Naive thymus-derived CD8-positive, alpha-beta T cell (primary cell): ENCODE data around the gene LARP4. TPM values are rescaled to one million over a fixed set of nuclear protein-coding genes. Genes with fewer than 3 reads are reported as not detected.
"Not testable (repeated sequence)": the region's sequence is repeated elsewhere in the genome, so short reads cannot be mapped to it uniquely, and the experiment has no call there.

Source experiments
- ATAC-seq, 2 donors: fragments of 150-1000 bp; cut with Tn5 transposase in 1 of 2; sonication (Bioruptor Pico), chemical (Tn5 transposase) in 1 of 2; 1 replicate in 1 of 2; 2 replicates in 1 of 2; pipeline ENCODE4 v1.10.0; 2021; ENCODE audit warnings: mild to moderate bottlenecking in 2 of 2, moderate library complexity in 2 of 2
- POLR2A ChIA-PET: fragments of 350-600 bp; sonication (Branson Sonifier 250); formaldehyde crosslinking; loops from one replicate; lab custom pipeline; 2021; ENCODE audit warnings: antibody characterized with exemption; lab: Charles Lee
- DNase-seq, 10 donors: peaks; one replicate each; pipeline versions ENCODE4 v3.0.0 to v3.0.0-alpha.2; 2020 to 2022
- H3K27ac Mint-ChIP-seq, 10 donors: one replicate each; pipeline ENCODE4 v1.8.0; 2020 to 2022; ENCODE audit warnings: mild to moderate bottlenecking in 10 of 10, mixed read lengths in 10 of 10, moderate library complexity in 4 of 10, inconsistent platforms in 1 of 10
- H3K27me3 Mint-ChIP-seq, 5 donors: one replicate each; pipeline ENCODE4 v1.8.0; 2021 to 2022; ENCODE audit warnings: mixed read lengths in 5 of 5
- H3K36me3 Mint-ChIP-seq, 3 donors: one replicate each; pipeline ENCODE4 v1.8.0; 2020 to 2022; ENCODE audit warnings: mixed read lengths in 3 of 3, mild to moderate bottlenecking in 2 of 3, inconsistent platforms in 1 of 3
- H3K4me1 Mint-ChIP-seq, 4 donors: one replicate each; pipeline ENCODE4 v1.8.0; 2021 to 2022; ENCODE audit warnings: mixed read lengths in 4 of 4
- H3K4me3 Mint-ChIP-seq, 10 donors: one replicate each; pipeline ENCODE4 v1.8.0; 2020 to 2022; ENCODE audit warnings: mild to moderate bottlenecking in 10 of 10, mixed read lengths in 10 of 10, moderate library complexity in 6 of 10, inconsistent platforms in 1 of 10
- H3K9me3 Mint-ChIP-seq, 9 donors: one replicate each; pipeline ENCODE4 v1.8.0; 2020 to 2022; ENCODE audit warnings: mixed read lengths in 9 of 9, mild to moderate bottlenecking in 3 of 9, inconsistent platforms in 1 of 9, moderate library complexity in 1 of 9
- polyA plus RNA-seq, 3 donors: library from polyadenylated mRNA; unstranded; fragments of 300-500 nt; fragmentation: Illumina TruSeq; gene quantifications; one replicate each; pipeline ENCODE4 v1.2.3, GENCODE V29; 2021
- total RNA-seq, 8 experiments: library from RNA in 2 of 8; stranded (reverse) in 2 of 8; gene quantifications; one replicate each; pipeline ENCODE4 v1.2.3 and lab custom pipeline; 2021 to 2026

The LARP4 gene
- total and polyA plus RNA-seq, 5 experiments from 2014 or later, result 14.9 to 44.1 (median 16.7) TPM

- H3K4me1 Mint-ChIP-seq, result peaks cover 0 to 1% (median 0%) of the 10 kb centered on the region in 4 donors
- POLR2A ChIA-PET, result interaction anchor here (0.7 kb wide), 1 partner anchor 75 kb away, joined by 3 read pairs; no protein-coding TSS in a partner anchor
- H3K27ac Mint-ChIP-seq, result no peak overlapping the region
- no peak overlapping the region for H3K4me3 Mint-ChIP-seq
- ATAC-seq, result no peak
- DNase-seq, result no peak
- H3K36me3 Mint-ChIP-seq, result no peaks in the 10 kb centered on the region
- no peaks in the 10 kb centered on the region for H3K9me3 Mint-ChIP-seq
- H3K27me3 Mint-ChIP-seq, result no peaks in the 10 kb centered on the region
These were observed 19.8 kb upstream of the LARP4 start for GRCh38 chr12:50380761-50381325.

- no peaks in the 10 kb centered on the region for H3K36me3 Mint-ChIP-seq
- POLR2A ChIA-PET, result no interaction called here
- H3K9me3 Mint-ChIP-seq, result no peaks in the 10 kb centered on the region
- H3K27ac Mint-ChIP-seq, result no peak overlapping the region
- DNase-seq, result no peak
- no peaks in the 10 kb centered on the region for H3K27me3 Mint-ChIP-seq
- ATAC-seq, result no peak
- no peak overlapping the region for H3K4me3 Mint-ChIP-seq
- H3K4me1 Mint-ChIP-seq, result no peaks in the 10 kb centered on the region
These were observed 13.2 kb upstream of the LARP4 start for GRCh38 chr12:50387487-50387886.

- H3K4me3 Mint-ChIP-seq, result no peak overlapping the region
- POLR2A ChIA-PET, result no interaction called here
- H3K9me3 Mint-ChIP-seq, result no peaks in the 10 kb centered on the region
- no peak overlapping the region for H3K27ac Mint-ChIP-seq
- no peaks in the 10 kb centered on the region for H3K27me3 Mint-ChIP-seq
- ATAC-seq, result no peak
- no peaks in the 10 kb centered on the region for H3K4me1 Mint-ChIP-seq
- H3K36me3 Mint-ChIP-seq, result no peaks in the 10 kb centered on the region
- DNase-seq, result no peak
These were observed 12.7 kb upstream of the LARP4 start for GRCh38 chr12:50387972-50388478.

GRCh38 chr12:50388793-50389192, 11.9 kb upstream of the LARP4 start:
- H3K4me1 Mint-ChIP-seq, H3K4me3 Mint-ChIP-seq, DNase-seq: not testable (repeated sequence)

GRCh38 chr12:50390316-50390741, 10.4 kb upstream of the LARP4 start:
- Mint-ChIP-seq H3K9me3 (no peaks in the 10 kb centered on the region), H3K36me3 (no peaks in the 10 kb centered on the region), H3K4me3 (no peak overlapping the region), H3K4me1 (no peaks in the 10 kb centered on the region), H3K27me3 (peaks cover 0 to 1% (median 0%) of the 10 kb centered on the region in 5 donors), H3K27ac (no peak overlapping the region)
- ATAC-seq, result no peak
- POLR2A ChIA-PET, result no interaction called here
- DNase-seq, result no peak

More at GRCh38 chr12:50388793-50389192, 11.9 kb upstream of the LARP4 start:
- H3K27ac Mint-ChIP-seq, result peak overlapping the region in 1 of 10 donors; percentile 33
- ATAC-seq, POLR2A ChIA-PET, H3K36me3 Mint-ChIP-seq, H3K9me3 Mint-ChIP-seq, H3K27me3 Mint-ChIP-seq: not testable (repeated sequence)

GRCh38 chr12:50394469-50395029, 6.1 kb upstream of the LARP4 start:
- peaks cover 0 to 11% (median 2%) of the 10 kb centered on the region in 5 donors for H3K27me3 Mint-ChIP-seq
- POLR2A ChIA-PET, result no interaction called here
- no peaks in the 10 kb centered on the region for H3K4me1 Mint-ChIP-seq
- DNase-seq (no peak), ATAC-seq (no peak)
- no peak overlapping the region for H3K27ac Mint-ChIP-seq
- H3K4me3 Mint-ChIP-seq, result no peak overlapping the region
- H3K9me3 Mint-ChIP-seq, result no peaks in the 10 kb centered on the region
- H3K36me3 Mint-ChIP-seq, result peaks cover 0 to 5% (median 0%) of the 10 kb centered on the region in 3 donors

GRCh38 chr12:50397117-50397650, 3.5 kb upstream of the LARP4 start:
- peak overlapping the region in 1 of 10 donors; percentile 15 for H3K27ac Mint-ChIP-seq
- no peak for DNase-seq
- peaks cover 0 to 5% (median 0%) of the 10 kb centered on the region in 3 donors for H3K36me3 Mint-ChIP-seq
- peaks cover 9 to 18% (median 16%) of the 10 kb centered on the region in 4 donors for H3K4me1 Mint-ChIP-seq
- POLR2A ChIA-PET, result no interaction called here
- peaks cover 0 to 11% (median 2%) of the 10 kb centered on the region in 5 donors for H3K27me3 Mint-ChIP-seq
- no peaks in the 10 kb centered on the region for H3K9me3 Mint-ChIP-seq
- ATAC-seq, result no peak
- no peak overlapping the region for H3K4me3 Mint-ChIP-seq

- ATAC-seq (no peak), DNase-seq (no peak)
- peaks cover 0 to 5% (median 0%) of the 10 kb centered on the region in 3 donors for H3K36me3 Mint-ChIP-seq
- no peaks in the 10 kb centered on the region for H3K9me3 Mint-ChIP-seq
- H3K27me3 Mint-ChIP-seq, result peaks cover 0 to 10% (median 2%) of the 10 kb centered on the region in 5 donors
- peak overlapping the region in 9 of 10 donors; percentile 8 to 73 (median 40) for H3K4me3 Mint-ChIP-seq
- no peak overlapping the region for H3K27ac Mint-ChIP-seq
- POLR2A ChIA-PET, result no interaction called here
- H3K4me1 Mint-ChIP-seq, result peaks cover 17 to 34% (median 28%) of the 10 kb centered on the region in 4 donors
These were observed 1.8 kb upstream of the LARP4 start for GRCh38 chr12:50398931-50399330.

GRCh38 chr12:50400104-50400637, 514 bp upstream of the LARP4 start:
- H3K27me3 Mint-ChIP-seq, result peaks cover 0 to 10% (median 2%) of the 10 kb centered on the region in 5 donors
- DNase-seq (no peak), ATAC-seq (no peak)
- peak overlapping the region; percentile 90 to 98 (median 96) for H3K27ac Mint-ChIP-seq
- H3K4me1 Mint-ChIP-seq, result peaks cover 17 to 42% (median 32%) of the 10 kb centered on the region in 4 donors
- H3K4me3 Mint-ChIP-seq, result peak overlapping the region; percentile 93 to 100 (median 98)
- peaks cover 0 to 5% (median 0%) of the 10 kb centered on the region in 3 donors for H3K36me3 Mint-ChIP-seq
- H3K9me3 Mint-ChIP-seq, result no peaks in the 10 kb centered on the region
- POLR2A ChIA-PET, result interaction anchor here (0.5 to 1.0 kb wide), 2 partner anchors 116 to 818 kb away, joined by 5 to 6 read pairs; partner anchors contain the start of genes LIMA1 and POU6F1

- peaks cover 0 to 5% (median 0%) of the 10 kb centered on the region in 5 donors for H3K27me3 Mint-ChIP-seq
These were observed 906 bp downstream of the LARP4 start for GRCh38 chr12:50401500-50402081.

GRCh38 chr12:50402264-50403000, 1.7 kb downstream of the LARP4 start:
- ATAC-seq, result no peak
- H3K4me1 Mint-ChIP-seq, result peaks cover 17 to 43% (median 33%) of the 10 kb centered on the region in 4 donors
- no peak for DNase-seq
- POLR2A ChIA-PET, result interaction anchor here (0.9 kb wide), 1 partner anchor 13 kb away, joined by 4 read pairs; no protein-coding TSS in a partner anchor
- H3K9me3 Mint-ChIP-seq, result no peaks in the 10 kb centered on the region
- H3K27ac Mint-ChIP-seq, result peak overlapping the region in 3 of 10 donors; percentile 28 to 95 (median 44)
- peak overlapping the region; percentile 93 to 100 (median 98) for H3K4me3 Mint-ChIP-seq
- peaks cover 0 to 3% (median 0%) of the 10 kb centered on the region in 5 donors for H3K27me3 Mint-ChIP-seq
- peaks cover 0 to 5% (median 0%) of the 10 kb centered on the region in 3 donors for H3K36me3 Mint-ChIP-seq

More at GRCh38 chr12:50401500-50402081, 906 bp downstream of the LARP4 start:
- Mint-ChIP-seq H3K36me3 (peaks cover 0 to 5% (median 0%) of the 10 kb centered on the region in 3 donors), H3K9me3 (no peaks in the 10 kb centered on the region), H3K27ac (peak overlapping the region; percentile 90 to 98 (median 96)), H3K4me1 (peaks cover 17 to 43% (median 32%) of the 10 kb centered on the region in 4 donors), H3K4me3 (peak overlapping the region; percentile 93 to 100 (median 98))
- ATAC-seq (no peak), DNase-seq (no peak)
- POLR2A ChIA-PET, result interaction anchor here (0.6 to 0.9 kb wide), 2 partner anchors 14 to 722 kb away, joined by 4 to 5 read pairs; no protein-coding TSS in a partner anchor
